ENCODE measurements around the gene DNAJB2. TPM values are rescaled to one million over a fixed set of nuclear protein-coding genes. Genes with fewer than 3 reads are reported as not detected.

The DNAJB2 gene
- total RNA-seq, 1 experiment from 2014 or later: 36.2 TPM

- Histone ChIP-seq H3K4me2 (ENCODE audit: low read length) (peak overlapping the region; percentile 69), H3K36me3 (ENCODE audit: control insufficient read depth in 1 of 2, insufficient read depth in 2 of 2, low read length in 2 of 2) (peaks cover 3 to 5% of the 10 kb centered on the region in 2 experiments; a peak in 2 of 4 replicates), H3K9me3 (ENCODE audit: control insufficient read depth in 1 of 2, insufficient read depth in 1 of 2, low read depth in 1 of 2, low read length in 2 of 2) (no peaks in the 10 kb centered on the region), H2AFZ (ENCODE audit: low read depth, low read length, poor library complexity, severe bottlenecking) (no peak overlapping the region), H3K4me3 (replicated peaks in 1 of 2; ENCODE audit: low read depth in 1 of 2, low read length in 2 of 2) (peak overlapping the region in 1 of 2 experiments; percentile 27; a peak in 2 of 4 replicates), H3K27me3 (ENCODE audit: insufficient read depth, low read length) (no peaks in the 10 kb centered on the region), H3K9ac (ENCODE audit: low read length) (peak overlapping the region; percentile 38), H4K20me1 (ENCODE audit: insufficient read depth) (no peaks in the 10 kb centered on the region), H3K79me2 (ENCODE audit: insufficient read depth, low read length) (peaks cover 35% of the 10 kb centered on the region; the same call in 1 of the 2 replicates), H3K27ac (ENCODE audit: low read depth, low read length) (peak overlapping the region; percentile 63), H3K4me1 (ENCODE audit: control insufficient read depth in 1 of 2, insufficient read depth in 2 of 2, low read length in 2 of 2) (peaks cover 35 to 70% of the 10 kb centered on the region in 2 experiments), H3K9me2 (ENCODE audit: insufficient read depth) (no peaks in the 10 kb centered on the region)
- CTCF ChIA-PET: interaction anchor here (1.1 to 2.8 kb wide), 7 partner anchors 25 to 73 kb away, joined by 3 to 14 read pairs (median 4); partner anchors contain the start of genes CNPPD1 and DNAJB2
- intact Hi-C loops (cut with micrococcal nuclease): no loop called here
- TF ChIP-seq CEBPB (IDR thresholded peaks at IDR 0.05; ENCODE audit: low read depth): no peak
- no peak for TF ChIP-seq ELF1 (IDR thresholded peaks at IDR 0.05; ENCODE audit: borderline replicate concordance, low read depth)
- no peak for TF ChIP-seq ATF3 (IDR thresholded peaks at IDR 0.05)
- TF ChIP-seq SRF (IDR thresholded peaks at IDR 0.05; ENCODE audit: low read depth): no peak
- TF ChIP-seq EGR1 (IDR thresholded peaks at IDR 0.05; ENCODE audit: low read depth): no peak
- TF ChIP-seq ZFX (IDR thresholded peaks at IDR 0.05): no peak
- TF ChIP-seq REST (IDR thresholded peaks at IDR 0.05; ENCODE audit: low read depth): no peak
- no peak for TF ChIP-seq RAD21 (IDR thresholded peaks at IDR 0.05; ENCODE audit: low read depth)
- TF ChIP-seq SIN3A (IDR thresholded peaks at IDR 0.05; ENCODE audit: low read depth): no peak
- no peak for TF ChIP-seq ZBTB33 (IDR thresholded peaks at IDR 0.05; ENCODE audit: extremely low read depth, insufficient replicate concordance, low read length)
- no peak for TF ChIP-seq EZH2 (IDR thresholded peaks at IDR 0.05)
- no peak for TF ChIP-seq FOSL1 (IDR thresholded peaks at IDR 0.05; ENCODE audit: low read depth)
- no peak for TF ChIP-seq ZNF274 (IDR thresholded peaks at IDR 0.05; ENCODE audit: low read depth, low read length)
- no peak for TF ChIP-seq JUND (IDR thresholded peaks at IDR 0.05)
- no peak; the same call in none of the 2 replicates for TF ChIP-seq POLR2AphosphoS5 (IDR thresholded peaks at IDR 0.05; ENCODE audit: low read depth, low read length)
- TF ChIP-seq EZH2phosphoT487 (IDR thresholded peaks at IDR 0.05; ENCODE audit: borderline replicate concordance): no peak
- TF ChIP-seq CTCF (IDR thresholded peaks at IDR 0.05 in 2 of 3, conservative IDR thresholded peaks at IDR 0.05 in 1 of 3; ENCODE audit: borderline replicate concordance in 1 of 3, insufficient read depth in 1 of 3, low read depth in 2 of 3, low read length in 2 of 3): no peak
- ATAC-seq (no peak), DNase-seq (ENCODE audit: low read depth, low spot score) (no peak)
- POLR2A ChIA-PET: interaction anchor here (1.2 to 1.8 kb wide), 8 partner anchors 20 to 45 kb away, joined by 3 to 8 read pairs (median 4); partner anchors contain the start of genes ANKZF1, ATG9A, DNAJB2 and ZFAND2B
- no TSS peak for BruUV-seq (replicated peaks)
- RAD21 ChIA-PET (ENCODE audit: low non-redundant PET in 1 of 2, low total read pairs in 2 of 2, uncharacterized antibody in 2 of 2, unreplicated experiment in 2 of 2): interaction anchor here in 1 of 2 experiments (1.1 kb wide), 1 partner anchor 25 kb away, joined by 3 read pairs; no protein-coding TSS in a partner anchor
Measured at GRCh38 chr2:219249203-219249980, 29.8 kb upstream of the DNAJB2 start.
